OCI-LY1 (cell line): Measurements from ENCODE around the gene CLDN9.

Source experiments
- H2AFZ ChIP-seq: fragments of 200-600 bp; sonication (generic), shearing (Covaris generic); 2 replicates; pipeline ENCODE4 v1.6.0; 2014; ENCODE audit warnings: antibody characterized with exemption, mild to moderate bottlenecking, low read length
- H3F3A ChIP-seq: fragments of 200-600 bp; sonication (generic), shearing (Covaris generic); 2 replicates; pipeline ENCODE4 v1.6.0; 2014; ENCODE audit warnings: mild to moderate bottlenecking, antibody characterized with exemption, low read length, moderate library complexity; ENCODE audit not compliant: insufficient read depth
- H3K27ac ChIP-seq: fragments of 200-600 bp; sonication (generic); 2 replicates; pipeline ENCODE4 v1.5.1; 2014; ENCODE audit warnings: low read length, mixed run types, mild to moderate bottlenecking, low read depth; ENCODE audit not compliant: poor library complexity, severe bottlenecking
- H3K27me3 ChIP-seq: fragments of 200-600 bp; sonication (generic); 2 replicates; pipeline ENCODE4 v1.6.0; 2014; ENCODE audit warnings: antibody characterized with exemption, mild to moderate bottlenecking, low read length, moderate library complexity; ENCODE audit not compliant: insufficient read depth
- H3K36me3 ChIP-seq: fragments of 200-600 bp; sonication (generic); 2 replicates; pipeline ENCODE4 v1.6.1; 2014; ENCODE audit warnings: mild to moderate bottlenecking, antibody characterized with exemption, low read length, moderate library complexity, mixed read lengths; ENCODE audit not compliant: insufficient read depth
- H3K4me1 ChIP-seq: fragments of 200-600 bp; sonication (generic); 2 replicates; pipeline ENCODE4 v1.5.1; 2014; ENCODE audit warnings: mild to moderate bottlenecking, low read length, moderate library complexity; ENCODE audit not compliant: insufficient read depth, severe bottlenecking
- H3K4me2 ChIP-seq: fragments of 200-600 bp; sonication (generic), shearing (Covaris generic); 2 replicates; pipeline ENCODE4 v1.6.1; 2014; ENCODE audit warnings: low read length
- H3K4me3 ChIP-seq: fragments of 200-600 bp; sonication (generic); 2 replicates; pipeline ENCODE4 v1.5.1; 2014; ENCODE audit warnings: low read length, low read depth, mild to moderate bottlenecking, mixed read lengths; ENCODE audit not compliant: poor library complexity, severe bottlenecking
- H3K79me2 ChIP-seq: fragments of 200-600 bp; shearing (Covaris generic); 2 replicates; pipeline ENCODE4 v1.6.1; 2016; ENCODE audit warnings: mixed run types, low read length, mixed read lengths; ENCODE audit not compliant: insufficient read depth
- H3K9ac ChIP-seq: fragments of 200-600 bp; sonication (generic), shearing (Covaris generic); 2 replicates; pipeline ENCODE4 v1.6.1; 2014; ENCODE audit warnings: mild to moderate bottlenecking, low read length, mixed read lengths
- H3K9me2 ChIP-seq: fragments of 200-600 bp; sonication (generic), shearing (Covaris generic); 2 replicates; pipeline ENCODE4 v1.6.1; 2014; ENCODE audit warnings: low read depth, mild to moderate bottlenecking, low read length, mixed read lengths
- H3K9me3 ChIP-seq: fragments of 200-600 bp; shearing (Covaris generic); 2 replicates; pipeline ENCODE4 v1.6.1; 2014; ENCODE audit warnings: low read length, mixed read lengths
- H4K20me1 ChIP-seq: fragments of 200-600 bp; sonication (generic), shearing (Covaris generic); 2 replicates; pipeline ENCODE4 v1.6.0; 2016; ENCODE audit warnings: mild to moderate bottlenecking, low read length; ENCODE audit not compliant: insufficient read depth
- CTCF ChIP-seq: fragments of 200-600 bp; sonication (generic), shearing (Covaris generic); IDR thresholded peaks from 2 replicates; pipeline ENCODE4 v1.5.1; 2017; ENCODE audit warnings: mild to moderate bottlenecking, antibody characterized with exemption, low read length, moderate library complexity, mixed read lengths
- EZH2 ChIP-seq: fragments of 200-600 bp; sonication (generic), shearing (Covaris generic); IDR thresholded peaks from 2 replicates; pipeline ENCODE4 v1.8.0; 2017; ENCODE audit warnings: borderline replicate concordance, mixed run types, mild to moderate bottlenecking, antibody characterized with exemption, low read length, moderate library complexity, mixed read lengths

The CLDN9 gene

GRCh38 chr16:2990891-2991290, 21.8 kb upstream of the CLDN9 start:
- no peak overlapping the region for H3K9ac ChIP-seq
- H3K9me3 ChIP-seq, result no peaks in the 10 kb centered on the region
- no peak overlapping the region for H2AFZ ChIP-seq
- no peaks in the 10 kb centered on the region for H3K4me1 ChIP-seq
- H3K36me3 ChIP-seq, result no peaks in the 10 kb centered on the region
- no peak overlapping the region for H3K4me3 ChIP-seq
- H3K79me2 ChIP-seq, result no peaks in the 10 kb centered on the region
- TF ChIP-seq CTCF (no peak), EZH2 (no peak)
- H3K27me3 ChIP-seq, result peaks cover 3% of the 10 kb centered on the region; the same call in 1 of the 2 replicates
- H3K4me2 ChIP-seq, result no peak overlapping the region
- no peaks in the 10 kb centered on the region for H3K9me2 ChIP-seq
- H4K20me1 ChIP-seq, result no peaks in the 10 kb centered on the region
- no peak overlapping the region for H3K27ac ChIP-seq
- H3F3A ChIP-seq, result no peaks in the 10 kb centered on the region

GRCh38 chr16:2991566-2992261, 21.0 kb upstream of the CLDN9 start:
- Histone ChIP-seq H3K4me2 (no peak overlapping the region), H3K79me2 (no peaks in the 10 kb centered on the region), H3K27ac (no peak overlapping the region), H3F3A (no peaks in the 10 kb centered on the region), H3K4me3 (no peak overlapping the region), H3K9me2 (no peaks in the 10 kb centered on the region), H3K9me3 (no peaks in the 10 kb centered on the region), H3K4me1 (no peaks in the 10 kb centered on the region), H2AFZ (no peak overlapping the region), H3K27me3 (peaks cover under 1% of the 10 kb centered on the region; the same call in 1 of the 2 replicates), H3K36me3 (no peaks in the 10 kb centered on the region), H3K9ac (no peak overlapping the region), H4K20me1 (no peaks in the 10 kb centered on the region)
- TF ChIP-seq CTCF (no peak), EZH2 (no peak)

- H3K9ac ChIP-seq, result no peak overlapping the region
- H2AFZ ChIP-seq, result no peak overlapping the region
- H3F3A ChIP-seq, result no peaks in the 10 kb centered on the region
- no peaks in the 10 kb centered on the region for H4K20me1 ChIP-seq
- no peaks in the 10 kb centered on the region for H3K9me2 ChIP-seq
- no peak overlapping the region for H3K27ac ChIP-seq
- H3K4me1 ChIP-seq, result no peaks in the 10 kb centered on the region
- H3K36me3 ChIP-seq, result no peaks in the 10 kb centered on the region
- no peaks in the 10 kb centered on the region for H3K9me3 ChIP-seq
- H3K4me2 ChIP-seq, result no peak overlapping the region
- H3K27me3 ChIP-seq, result no peaks in the 10 kb centered on the region; the same call in 1 of the 2 replicates
- TF ChIP-seq CTCF (no peak), EZH2 (no peak)
- no peak overlapping the region for H3K4me3 ChIP-seq
- H3K79me2 ChIP-seq, result no peaks in the 10 kb centered on the region
Observed at GRCh38 chr16:2992383-2993081, 20.2 kb upstream of the CLDN9 start.
